ENCODE data around the gene HGS.

The HGS gene

GRCh38 chr17:81690549-81690948 is 6.7 kb downstream of the HGS start:
- H3K9me3 Mint-ChIP-seq = no peaks in the 10 kb centered on the region
- H3K27me3 Mint-ChIP-seq = no peaks in the 10 kb centered on the region
- no peak overlapping the region for H3K4me3 Mint-ChIP-seq
- no peak for ATAC-seq
- H3K4me1 Mint-ChIP-seq = peaks cover 33% of the 10 kb centered on the region
- DNase-seq = no peak
- H3K27ac Mint-ChIP-seq = no peak overlapping the region

GRCh38 chr17:81691196-81691595 is 7.4 kb downstream of the HGS start:
- H3K4me3 Mint-ChIP-seq = no peak overlapping the region
- H3K4me1 Mint-ChIP-seq = peaks cover 26% of the 10 kb centered on the region
- H3K27me3 Mint-ChIP-seq = no peaks in the 10 kb centered on the region
- no peaks in the 10 kb centered on the region for H3K9me3 Mint-ChIP-seq
- no peak for ATAC-seq
- no peak for DNase-seq
- H3K27ac Mint-ChIP-seq = peak overlapping the region in 1 of 2 donors; percentile 64

- Mint-ChIP-seq H3K4me1 (peaks cover 22% of the 10 kb centered on the region), H3K4me3 (no peak overlapping the region), H3K27ac (no peak overlapping the region), H3K9me3 (no peaks in the 10 kb centered on the region), H3K27me3 (no peaks in the 10 kb centered on the region)
- DNase-seq = no peak
- ATAC-seq = no peak
These were observed 7.8 kb downstream of the HGS start for GRCh38 chr17:81691608-81692007.

GRCh38 chr17:81693509-81694210 is 9.8 kb downstream of the HGS start:
- Mint-ChIP-seq H3K4me1 (peaks cover 20% of the 10 kb centered on the region), H3K4me3 (no peak overlapping the region), H3K27ac (peak overlapping the region in 1 of 2 donors; percentile 59), H3K27me3 (no peaks in the 10 kb centered on the region), H3K9me3 (no peaks in the 10 kb centered on the region)
- DNase-seq = no peak
- peak; percentile 17 for ATAC-seq

- Mint-ChIP-seq H3K27me3 (no peaks in the 10 kb centered on the region), H3K4me3 (no peak overlapping the region), H3K27ac (no peak overlapping the region), H3K9me3 (no peaks in the 10 kb centered on the region), H3K4me1 (peaks cover 11% of the 10 kb centered on the region)
- ATAC-seq (no peak), DNase-seq (no peak)
These were observed 11.0 kb downstream of the HGS start for GRCh38 chr17:81694810-81695209.

- no peak overlapping the region for H3K27ac Mint-ChIP-seq
- no peak for ATAC-seq
- no peaks in the 10 kb centered on the region for H3K27me3 Mint-ChIP-seq
- no peak overlapping the region for H3K4me3 Mint-ChIP-seq
- H3K4me1 Mint-ChIP-seq = peaks cover 11% of the 10 kb centered on the region
- no peak for DNase-seq
- H3K9me3 Mint-ChIP-seq = no peaks in the 10 kb centered on the region
These were observed 11.4 kb downstream of the HGS start for GRCh38 chr17:81695211-81695610.

- no peak overlapping the region for H3K27ac Mint-ChIP-seq
- DNase-seq (no peak), ATAC-seq (peak; percentile 14)
- no peaks in the 10 kb centered on the region for H3K27me3 Mint-ChIP-seq
- H3K9me3 Mint-ChIP-seq = no peaks in the 10 kb centered on the region
- H3K4me1 Mint-ChIP-seq = peaks cover 17% of the 10 kb centered on the region
- H3K4me3 Mint-ChIP-seq = no peak overlapping the region
These were observed 12.0 kb downstream of the HGS start for GRCh38 chr17:81695801-81696200.

GRCh38 chr17:81696218-81696941 is 12.6 kb downstream of the HGS start:
- no peak for DNase-seq
- peak; percentile 22 for ATAC-seq
- H3K9me3 Mint-ChIP-seq = no peaks in the 10 kb centered on the region
- no peak overlapping the region for H3K27ac Mint-ChIP-seq
- peaks cover 23% of the 10 kb centered on the region for H3K4me1 Mint-ChIP-seq
- no peaks in the 10 kb centered on the region for H3K27me3 Mint-ChIP-seq
- no peak overlapping the region for H3K4me3 Mint-ChIP-seq

GRCh38 chr17:81697261-81698044 is 13.6 kb downstream of the HGS start:
- Mint-ChIP-seq H3K4me1 (peaks cover 33% of the 10 kb centered on the region), H3K9me3 (no peaks in the 10 kb centered on the region), H3K4me3 (no peak overlapping the region), H3K27ac (no peak overlapping the region), H3K27me3 (no peaks in the 10 kb centered on the region)
- DNase-seq (no peak), ATAC-seq (no peak)

GRCh38 chr17:81700353-81701287 is 16.8 kb downstream of the HGS start:
- peaks cover 52% of the 10 kb centered on the region for H3K4me1 Mint-ChIP-seq
- peak overlapping the region in 1 of 2 donors; percentile 99 for H3K27ac Mint-ChIP-seq
- H3K4me3 Mint-ChIP-seq = peak overlapping the region; percentile 41 to 97
- DNase-seq (no peak), ATAC-seq (no peak)
- H3K9me3 Mint-ChIP-seq = no peaks in the 10 kb centered on the region
- no peaks in the 10 kb centered on the region for H3K27me3 Mint-ChIP-seq

GRCh38 chr17:81701288-81702071 is 17.7 kb downstream of the HGS start:
- no peak for DNase-seq
- Mint-ChIP-seq H3K27ac (peak overlapping the region; percentile 87 to 99), H3K4me3 (peak overlapping the region; percentile 94 to 97), H3K9me3 (no peaks in the 10 kb centered on the region), H3K4me1 (peaks cover 61% of the 10 kb centered on the region), H3K27me3 (no peaks in the 10 kb centered on the region)
- no peak for ATAC-seq

- Mint-ChIP-seq H3K27me3 (no peaks in the 10 kb centered on the region), H3K27ac (peak within 1 kb of the TSS; percentile 98 to 99), H3K4me3 (peak within 1 kb of the TSS; percentile 94 to 97), H3K4me1 (peaks cover 61% of the 10 kb centered on the region), H3K9me3 (no peaks in the 10 kb centered on the region)
- ATAC-seq (peak; percentile 92), DNase-seq (peak; percentile 85 to 89)
These were observed 19.3 kb downstream of the HGS start, which contains the start of gene MRPL12 for GRCh38 chr17:81702934-81703746. MRPL12 (plus strand) TSS chr17:81703367; CDS start chr17:81703502, 135 bp downstream.

- no peaks in the 10 kb centered on the region for H3K9me3 Mint-ChIP-seq
- H3K27ac Mint-ChIP-seq = peak overlapping the region; percentile 40 to 67
- no peaks in the 10 kb centered on the region for H3K27me3 Mint-ChIP-seq
- H3K4me3 Mint-ChIP-seq = peak overlapping the region; percentile 94 to 97
- H3K4me1 Mint-ChIP-seq = peaks cover 61% of the 10 kb centered on the region
- ATAC-seq (peak; percentile 24), DNase-seq (peak in 1 of 2 donors; percentile 47)
These were observed 20.2 kb downstream of the HGS start for GRCh38 chr17:81703747-81704654.

All from stimulated activated naive CD8-positive, alpha-beta T cell treated with anti-CD3 and anti-CD28 coated beads, Interleukin-15, amount 100 ng/mL, for 72 hours (primary cell).